ENCODE results near the gene CFAP221.
A peak's percentile ranks its signal among the peaks of the same experiment; 100 is the strongest.

The CFAP221 gene

DNA sequence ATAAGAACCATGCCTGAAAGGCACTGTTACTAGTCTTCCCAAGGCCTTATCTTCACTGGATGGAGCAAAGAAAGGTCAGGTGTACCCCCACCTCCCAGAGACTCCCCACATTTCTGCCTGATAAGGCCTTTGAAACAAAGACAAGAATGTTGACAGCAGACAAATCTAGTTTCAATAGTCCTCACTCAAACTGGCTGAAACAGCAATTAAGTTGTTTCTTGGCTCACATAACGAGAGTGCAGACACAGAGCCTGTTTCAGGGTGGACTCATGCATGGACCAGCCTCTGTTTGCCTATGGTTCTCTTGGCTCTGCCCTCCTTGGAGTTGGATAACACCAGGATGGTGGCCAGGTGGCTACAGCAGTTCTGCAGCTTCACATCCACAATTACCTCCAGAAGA lies 7.5 kb upstream of the CFAP221 start:
- DNase-seq (ENCODE audit: low spot score) = no peak

DNA sequence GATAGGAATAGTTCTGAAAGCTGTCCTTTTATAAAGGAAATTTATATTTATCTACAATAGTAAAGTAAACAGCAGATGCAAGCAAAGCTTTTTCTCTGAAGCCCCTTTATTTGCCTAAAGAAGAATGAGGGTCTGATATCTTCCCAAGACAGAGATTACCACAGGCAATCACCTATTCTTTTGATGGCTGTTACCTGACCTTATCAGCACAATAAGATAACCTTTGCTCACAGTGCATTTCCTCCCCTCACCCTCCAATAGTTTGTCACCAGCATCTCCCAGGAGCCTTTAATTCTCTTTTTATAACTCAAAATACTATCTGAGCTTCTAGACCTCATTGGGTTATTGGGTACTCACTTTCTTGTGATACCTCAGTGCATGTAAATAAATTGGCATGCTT lies 6.5 kb upstream of the CFAP221 start:
- no peak for DNase-seq (ENCODE audit: low spot score)

DNA sequence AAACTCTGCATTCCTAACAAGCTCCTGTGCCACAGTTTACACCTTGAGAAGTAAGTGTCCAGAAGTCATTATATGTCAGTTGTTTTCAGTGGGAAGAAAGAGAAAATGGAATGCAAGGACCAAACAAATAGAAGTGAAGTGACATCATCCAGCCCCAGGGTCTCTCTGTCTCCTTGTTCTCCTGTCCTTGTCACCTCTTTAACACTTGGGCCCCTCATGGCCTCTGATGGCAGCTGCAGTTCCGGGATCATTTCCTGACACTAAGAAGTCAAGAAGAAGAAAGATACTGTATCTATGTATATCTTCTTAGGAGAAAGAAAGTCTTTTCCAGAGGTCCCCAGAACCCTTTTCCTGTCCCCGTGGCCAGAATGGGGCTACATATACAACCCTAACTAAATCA lies 2.8 kb upstream of the CFAP221 start:
- DNase-seq (ENCODE audit: low spot score) = no peak

DNA sequence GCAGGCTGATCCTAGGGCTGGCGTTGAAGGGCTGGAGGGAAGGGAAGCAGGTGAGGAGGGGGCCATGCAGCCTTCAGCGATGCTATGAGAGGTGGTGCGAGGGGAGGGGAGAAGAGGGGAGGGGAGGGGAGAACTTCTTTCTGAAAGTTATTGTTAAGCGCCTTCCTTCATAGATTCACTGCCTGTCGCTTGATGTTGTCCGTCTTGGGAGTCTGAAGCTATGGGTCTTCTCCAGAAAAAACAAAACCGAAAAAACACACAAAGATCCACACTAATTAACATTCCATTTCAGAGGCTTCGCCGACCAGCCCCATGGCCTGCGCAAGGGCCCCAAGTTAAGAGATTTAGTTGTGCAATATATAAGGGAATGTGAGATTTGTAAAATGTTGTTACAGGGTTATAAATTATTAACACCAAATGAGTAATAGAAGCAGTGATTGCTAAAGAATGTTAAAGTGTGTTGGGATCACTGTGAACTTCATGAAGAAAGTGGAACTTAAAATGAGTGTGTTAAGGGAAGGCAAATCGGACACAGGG lies 758 bp downstream of the CFAP221 start:
- DNase-seq (ENCODE audit: low spot score) = no peak

DNA sequence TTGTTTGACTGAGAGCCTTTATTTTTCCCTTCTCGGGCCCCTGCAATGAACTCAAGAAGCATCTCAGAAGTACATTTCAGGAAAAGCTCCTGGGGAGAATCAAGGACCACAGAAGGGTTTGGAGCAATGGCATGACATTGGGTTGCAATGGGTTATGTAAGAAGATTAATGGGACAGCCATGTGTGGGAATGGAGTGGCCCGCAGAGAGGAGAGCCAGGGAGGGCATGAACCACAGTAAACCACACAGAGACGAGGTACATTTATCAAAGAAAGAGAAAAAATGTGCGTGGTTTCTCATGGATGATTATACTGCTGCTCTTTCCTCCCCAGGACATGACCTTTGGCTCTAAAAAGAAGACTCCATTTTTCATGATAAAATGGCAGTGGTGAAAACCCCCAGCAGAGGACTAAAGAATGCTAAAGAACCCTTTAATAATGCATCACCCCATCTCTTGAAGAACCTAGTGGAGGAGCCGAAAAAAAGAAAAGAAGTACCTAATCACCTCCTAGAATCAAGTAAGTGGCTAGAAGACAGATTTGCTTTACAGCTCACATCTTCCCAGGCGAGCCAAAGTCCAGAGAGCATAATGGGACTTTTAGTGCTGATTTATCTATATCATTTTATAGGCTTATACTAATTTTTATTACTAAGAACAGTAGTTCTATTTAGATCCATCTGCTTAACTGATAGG lies 1.7 kb downstream of the CFAP221 start:
- no peak for DNase-seq (ENCODE audit: low spot score)

DNA sequence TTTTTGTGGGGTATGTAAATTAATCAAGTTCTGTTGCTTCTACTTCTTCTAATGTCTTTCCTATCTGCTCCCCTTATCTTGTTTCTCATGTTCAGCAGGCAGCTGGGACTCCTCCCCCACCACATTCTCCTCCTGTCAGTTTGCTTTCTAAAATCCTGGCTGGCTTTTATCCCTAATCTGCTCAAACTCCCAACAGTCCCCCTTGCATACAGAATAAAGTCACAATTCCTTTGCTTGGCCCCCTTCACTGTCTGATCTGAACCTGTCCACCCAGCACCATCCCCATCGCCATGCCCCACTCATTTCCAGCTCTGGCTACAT lies 2.2 kb downstream of the CFAP221 start:
- no peak for DNase-seq (ENCODE audit: low spot score)

DNA sequence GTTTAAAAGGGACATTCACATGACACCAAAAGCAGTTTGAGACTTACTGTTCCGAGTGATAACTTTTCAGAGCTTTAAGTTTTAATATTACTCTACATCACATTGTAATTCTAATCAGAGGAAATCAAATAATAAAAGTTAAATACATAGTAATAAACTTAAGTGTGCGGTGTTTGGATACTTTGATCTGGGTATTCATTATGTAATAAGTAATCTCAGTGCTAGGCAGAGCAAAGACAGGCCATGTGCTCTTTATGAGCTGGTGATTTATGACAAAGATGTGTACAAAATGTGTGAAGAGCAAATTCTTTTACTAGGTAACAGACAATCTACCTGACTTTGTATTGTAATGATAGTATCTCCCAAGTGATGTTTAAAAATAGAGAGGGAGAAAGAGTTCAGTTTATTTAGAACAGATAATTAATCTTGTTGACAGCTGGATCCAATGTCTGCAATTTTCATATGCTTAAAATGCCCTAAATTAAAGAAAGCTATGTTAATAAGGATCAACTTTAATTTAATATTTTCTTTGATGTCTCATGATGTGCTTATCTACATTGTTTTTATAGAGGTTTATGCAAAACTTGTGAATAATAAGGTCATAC lies 4.4 kb downstream of the CFAP221 start:
- DNase-seq (ENCODE audit: low spot score) = no peak

DNA sequence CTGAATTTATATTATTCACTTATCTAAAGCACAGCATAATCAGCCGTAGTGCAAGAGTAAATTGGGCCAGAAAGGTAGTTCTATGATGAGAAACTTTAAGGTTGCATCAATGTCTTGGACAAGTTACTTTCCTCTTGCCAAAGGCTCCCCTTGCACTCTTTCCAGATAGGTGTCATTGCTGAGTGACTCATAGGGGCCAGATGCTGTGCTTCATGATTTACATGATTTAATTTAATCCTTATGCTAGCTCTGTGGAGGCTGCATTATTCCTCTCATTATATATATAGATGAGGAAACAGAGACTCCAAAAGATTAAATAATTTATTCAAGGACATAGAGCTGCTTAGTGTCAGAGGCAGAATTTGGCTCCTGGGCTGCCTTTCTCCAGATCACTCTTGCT lies 5.0 kb downstream of the CFAP221 start:
- DNase-seq (ENCODE audit: low spot score) = peak; percentile 5

DNA sequence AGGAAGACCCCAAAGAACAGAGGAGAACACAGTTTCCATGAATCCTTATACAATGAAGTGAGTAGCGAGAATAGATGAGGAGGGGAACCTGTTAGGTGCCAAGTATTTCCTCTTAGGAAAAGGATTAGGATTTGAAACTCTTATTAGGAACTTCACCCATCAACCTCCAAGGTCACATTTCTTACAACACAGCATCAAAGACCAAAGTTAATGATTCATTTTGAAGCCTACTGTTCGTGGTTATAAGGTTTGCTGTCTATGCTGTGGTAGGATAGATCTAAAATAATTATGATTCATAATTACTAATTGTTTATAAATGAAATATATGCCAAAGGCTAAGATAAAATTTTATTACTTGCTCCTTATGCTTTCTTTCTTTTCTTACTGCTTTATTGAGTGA lies 6.1 kb downstream of the CFAP221 start:
- no peak for DNase-seq (ENCODE audit: low spot score)

DNA sequence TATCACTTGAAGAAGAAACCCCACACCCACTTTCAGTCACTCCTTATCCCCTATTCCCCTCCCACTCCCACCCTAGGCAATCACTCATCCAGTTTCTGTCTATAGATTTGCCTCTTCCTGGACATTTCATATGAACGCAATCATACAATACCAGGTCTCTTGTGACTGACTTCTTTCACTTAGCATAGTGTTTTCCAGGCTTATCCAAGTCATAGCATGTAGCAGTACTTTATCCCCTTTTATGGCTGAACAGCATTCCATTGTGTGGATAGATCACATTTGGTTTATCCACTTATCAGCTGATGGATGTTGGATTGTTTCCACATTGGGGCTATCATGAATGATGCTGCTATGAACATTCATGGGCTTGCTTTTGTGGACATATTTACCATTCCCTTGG lies 6.6 kb downstream of the CFAP221 start:
- DNase-seq (ENCODE audit: low spot score) = no peak

DNA sequence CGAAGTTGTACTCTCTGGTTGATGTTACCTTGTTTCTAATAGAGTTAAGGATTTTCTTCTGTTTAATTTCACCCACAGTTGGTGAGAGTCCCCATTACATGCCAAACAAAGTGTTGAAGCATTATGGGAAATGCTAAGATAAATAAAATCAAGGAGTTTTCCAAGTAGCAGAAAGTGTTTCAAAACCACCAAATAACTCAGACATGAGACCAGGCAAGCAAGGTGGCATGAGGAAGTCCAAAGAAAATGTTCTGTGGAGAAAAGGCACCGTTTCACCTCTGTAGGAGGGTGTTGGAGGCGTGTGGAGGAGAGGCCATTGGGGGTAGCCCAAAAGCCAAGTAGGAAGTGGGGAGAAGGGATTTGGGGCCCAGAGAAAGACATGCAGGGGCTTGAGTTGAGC lies 8.7 kb downstream of the CFAP221 start:
- DNase-seq (ENCODE audit: low spot score) = no peak

DNA sequence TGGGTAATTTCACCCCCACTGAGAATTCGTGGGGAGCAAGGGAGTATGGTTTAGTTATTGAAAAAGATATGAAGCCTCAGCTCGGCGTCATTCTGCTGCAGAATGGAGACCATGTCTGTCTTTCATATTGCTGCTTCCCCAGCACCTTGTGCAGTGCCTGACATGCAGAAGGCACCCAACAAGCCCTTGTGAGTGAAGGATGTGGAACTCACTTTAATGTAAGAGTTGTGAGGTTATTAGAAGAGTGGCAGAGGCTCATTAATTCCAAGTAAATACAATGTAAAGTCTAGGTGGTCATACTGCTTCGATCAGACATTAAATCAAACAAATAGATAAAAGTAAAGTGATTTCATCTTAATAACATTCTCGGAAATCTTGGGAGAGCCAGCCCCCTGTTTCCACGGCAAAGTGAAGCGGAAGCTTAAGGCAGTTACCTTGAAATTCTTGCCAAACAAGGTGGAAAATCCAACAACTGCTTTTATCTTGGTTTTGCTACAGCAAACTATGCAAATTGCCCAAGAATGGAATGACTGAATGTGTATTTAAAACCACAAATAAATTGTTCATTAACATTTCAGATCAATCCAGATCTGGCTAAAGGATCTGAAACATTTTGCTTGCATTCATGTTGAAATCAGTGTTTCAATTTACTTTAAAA lies 9.6 kb downstream of the CFAP221 start:
- no peak for DNase-seq (ENCODE audit: low spot score)

DNA sequence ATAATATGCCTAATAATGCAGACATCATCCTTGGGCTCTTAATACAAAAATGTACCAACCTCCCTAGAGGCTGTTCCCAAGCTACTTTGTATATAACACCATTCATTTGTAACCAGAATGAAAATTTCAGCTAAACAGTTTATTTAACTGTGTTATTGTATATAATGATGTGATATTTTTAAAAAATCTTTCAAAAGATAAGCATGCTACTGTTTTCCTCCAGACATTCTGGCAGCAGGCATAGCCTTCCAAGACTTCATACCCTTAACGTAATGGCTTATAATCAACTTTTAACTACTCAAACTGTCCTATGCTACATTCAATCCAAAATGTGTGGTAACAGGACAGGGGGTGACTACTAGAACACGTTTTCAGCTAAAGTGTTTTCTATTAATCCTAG lies 21.2 kb downstream of the CFAP221 start:
- no peak for DNase-seq (ENCODE audit: low spot score)

DNA sequence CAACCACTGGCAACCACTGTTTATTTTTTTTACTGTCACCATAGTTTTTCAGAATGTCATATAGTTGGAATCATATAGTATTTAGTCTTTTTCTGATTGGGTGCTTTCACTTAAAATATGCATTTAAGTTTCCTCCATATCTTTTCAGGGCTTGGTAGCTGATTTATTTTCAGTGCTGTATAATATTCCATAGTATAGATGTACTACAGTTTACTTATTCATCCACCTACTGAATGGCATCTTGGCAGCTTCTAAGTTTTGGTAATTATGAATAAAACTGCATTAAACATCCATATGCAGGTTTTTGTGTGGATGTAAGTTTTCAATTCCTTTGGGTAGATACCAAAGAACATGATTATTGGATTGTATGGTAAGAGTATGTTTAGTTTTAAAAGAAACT lies 23.0 kb downstream of the CFAP221 start:
- DNase-seq (ENCODE audit: low spot score) = no peak

DNA sequence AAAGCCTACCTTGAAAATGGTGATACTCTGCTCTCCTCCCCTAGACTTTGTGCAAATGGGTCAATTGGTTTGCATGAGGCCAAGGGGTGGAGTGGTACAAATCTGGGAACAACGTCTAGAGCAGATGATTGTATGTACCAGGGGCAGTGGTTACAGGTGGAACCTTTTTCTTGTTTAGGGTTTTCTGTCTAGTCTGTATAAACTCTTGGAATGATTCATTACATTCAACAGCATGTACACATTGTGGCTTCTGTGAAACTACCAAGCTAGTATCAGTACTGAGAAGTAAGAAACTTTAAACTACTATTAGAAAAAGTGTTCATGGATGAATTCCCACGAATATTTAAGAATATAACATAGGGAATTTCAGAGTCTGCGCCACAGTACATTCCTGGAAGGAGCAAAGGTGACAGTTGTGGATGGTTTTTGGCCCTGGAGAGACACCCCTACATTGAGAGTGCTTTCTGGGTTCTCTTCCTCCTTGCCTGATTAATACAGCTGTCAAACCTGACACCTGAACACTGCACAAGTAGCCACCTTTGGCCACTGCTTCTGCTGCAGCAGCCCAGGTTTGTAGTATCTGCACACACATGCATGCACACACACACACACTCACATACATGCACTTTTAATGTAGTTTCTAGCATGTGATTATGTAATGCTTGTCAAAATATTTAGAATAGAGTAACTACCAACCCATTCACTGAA lies 30.0 kb downstream of the CFAP221 start:
- DNase-seq (ENCODE audit: low spot score) = no peak

DNA sequence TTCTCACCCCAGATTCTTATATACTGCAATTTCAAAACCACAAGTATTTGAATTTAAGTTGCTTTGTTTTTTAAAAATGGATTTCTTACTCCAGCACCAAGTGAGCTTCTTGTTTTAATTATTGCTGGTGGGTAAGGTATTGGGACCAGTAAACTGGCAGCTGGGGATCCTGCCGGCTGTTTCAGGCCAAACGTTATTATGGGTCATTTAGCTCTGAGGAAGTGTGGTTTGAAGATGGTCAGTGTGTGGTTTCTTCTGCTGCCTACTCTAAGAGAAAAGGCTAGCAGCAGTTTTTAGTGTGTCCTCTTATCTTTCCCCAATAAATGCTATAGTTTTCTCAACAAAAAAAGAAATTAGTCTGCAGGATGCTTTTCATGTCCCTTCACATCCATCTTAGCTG lies 30.6 kb downstream of the CFAP221 start:
- no peak for DNase-seq (ENCODE audit: low spot score)

DNA sequence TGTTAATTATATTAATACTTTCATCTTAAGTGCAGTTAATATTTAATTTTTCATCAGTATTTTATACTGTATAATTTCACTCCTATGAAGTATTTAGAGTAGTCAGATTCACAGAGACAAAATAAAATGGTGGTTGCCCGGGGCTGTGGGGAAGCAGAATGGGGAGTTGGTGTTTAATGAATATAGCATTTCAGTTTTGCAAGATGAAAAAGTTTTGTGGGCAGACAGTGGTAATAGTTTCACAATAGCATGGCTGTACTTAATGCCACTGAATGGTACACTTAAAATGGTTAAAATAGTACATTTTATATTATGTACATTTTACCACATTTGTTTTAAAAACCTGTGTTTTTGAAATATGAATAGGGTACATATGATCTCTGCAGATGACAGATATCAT lies 31.2 kb downstream of the CFAP221 start:
- DNase-seq (ENCODE audit: low spot score) = no peak

DNA sequence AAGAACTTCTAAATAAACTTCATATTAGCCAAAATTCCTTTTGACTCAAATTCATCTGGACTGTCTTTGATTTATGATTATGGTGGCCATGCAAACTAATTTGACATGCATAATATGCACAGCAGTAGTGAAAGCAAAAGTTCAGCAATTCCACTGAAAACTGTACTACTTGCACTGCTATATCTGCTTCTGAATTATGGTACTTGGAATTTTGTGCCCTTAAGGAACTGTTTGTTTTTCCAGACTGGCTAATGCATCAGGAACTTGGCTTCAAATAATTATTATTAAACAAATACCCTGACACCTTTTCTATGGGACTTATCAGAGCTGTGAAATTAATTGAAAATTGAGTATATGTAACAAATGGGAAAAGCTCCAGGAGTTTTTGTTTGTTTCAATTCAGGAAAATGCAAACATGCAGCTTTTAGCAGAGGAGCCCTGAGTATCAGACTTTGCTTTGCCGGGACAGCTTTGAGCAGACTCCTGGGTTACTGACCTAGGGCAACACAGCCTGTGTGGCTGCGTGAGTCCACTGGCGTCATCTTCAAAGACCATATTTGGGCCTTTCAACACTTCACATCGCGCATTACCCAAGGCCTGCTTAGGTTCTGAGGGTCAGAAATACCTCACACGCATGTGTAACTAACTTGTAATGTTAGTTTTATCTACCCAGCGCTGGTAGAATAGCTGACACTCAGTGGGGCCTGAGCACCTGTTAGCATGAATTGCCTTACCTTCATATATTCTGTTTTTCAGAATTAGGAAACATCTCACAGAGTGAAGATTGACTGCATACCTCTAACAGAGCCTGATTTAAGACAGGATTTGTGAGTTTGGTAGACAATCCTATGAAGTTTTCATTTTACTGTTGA lies 35.4 kb downstream of the CFAP221 start:
- no peak for DNase-seq (ENCODE audit: low spot score)

DNA sequence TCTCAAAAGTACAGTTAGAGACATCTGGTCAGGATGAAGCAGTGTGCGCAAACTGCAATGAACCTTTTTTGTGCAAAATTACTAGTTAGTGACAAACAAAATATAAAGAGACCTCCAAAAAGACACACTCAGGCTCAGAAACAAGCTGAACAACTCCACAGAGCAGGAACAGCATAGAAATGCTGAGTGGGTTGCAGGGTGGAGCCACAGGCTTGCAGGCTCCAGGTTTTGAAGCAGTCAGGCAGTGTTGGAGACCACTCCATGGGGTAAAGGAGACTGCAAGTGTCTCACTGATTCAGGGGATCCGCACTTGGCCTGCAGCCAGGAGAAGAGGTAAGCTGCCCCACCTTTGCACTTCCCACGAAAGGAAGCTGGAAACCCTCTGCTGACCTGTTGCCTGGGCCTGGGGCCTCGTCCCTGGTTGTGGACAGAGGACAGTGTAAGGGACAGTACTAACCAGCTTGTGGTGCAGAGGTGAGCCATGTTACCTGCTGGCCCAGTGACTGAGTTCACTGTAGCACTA lies 36.4 kb downstream of the CFAP221 start:
- DNase-seq (ENCODE audit: low spot score) = no peak

DNA sequence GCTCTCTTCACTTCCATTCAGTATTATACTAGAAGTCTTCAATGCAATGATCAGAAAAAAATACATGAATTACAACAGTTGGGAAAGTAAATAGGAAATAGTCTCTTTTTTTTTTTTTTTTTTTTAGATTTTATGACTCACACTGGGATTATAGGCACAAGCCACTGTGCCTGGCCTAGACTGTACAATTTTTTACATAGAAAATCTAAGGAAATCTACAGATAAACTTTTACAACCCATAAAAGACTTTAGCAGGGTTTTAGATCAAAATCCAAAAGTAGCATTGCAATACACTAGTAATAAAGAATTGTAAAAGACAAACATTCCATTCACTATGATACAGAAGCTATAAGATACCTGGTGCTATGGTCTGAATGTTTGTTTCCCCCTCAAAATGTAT lies 39.0 kb downstream of the CFAP221 start:
- no peak for DNase-seq (ENCODE audit: low spot score)

DNA sequence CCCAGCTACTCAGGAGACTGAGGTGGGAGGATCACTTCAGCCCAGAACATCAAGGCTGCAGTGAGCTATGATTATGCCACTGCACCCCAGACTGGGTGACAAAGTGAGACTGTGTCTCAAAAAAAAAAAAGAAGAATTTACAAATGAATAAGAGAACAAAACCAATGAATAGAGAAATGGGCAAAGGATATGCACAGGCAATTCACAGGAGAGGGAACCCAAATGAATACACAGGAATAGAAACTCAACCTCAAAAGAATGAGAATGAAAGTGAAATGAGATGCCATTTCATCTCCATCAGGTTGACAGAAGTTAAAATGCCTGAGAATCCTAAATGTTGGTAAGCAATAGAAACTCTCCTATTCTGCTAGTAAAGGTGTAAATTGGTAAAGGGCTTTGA lies 40.2 kb downstream of the CFAP221 start:
- DNase-seq (ENCODE audit: low spot score) = no peak

DNA sequence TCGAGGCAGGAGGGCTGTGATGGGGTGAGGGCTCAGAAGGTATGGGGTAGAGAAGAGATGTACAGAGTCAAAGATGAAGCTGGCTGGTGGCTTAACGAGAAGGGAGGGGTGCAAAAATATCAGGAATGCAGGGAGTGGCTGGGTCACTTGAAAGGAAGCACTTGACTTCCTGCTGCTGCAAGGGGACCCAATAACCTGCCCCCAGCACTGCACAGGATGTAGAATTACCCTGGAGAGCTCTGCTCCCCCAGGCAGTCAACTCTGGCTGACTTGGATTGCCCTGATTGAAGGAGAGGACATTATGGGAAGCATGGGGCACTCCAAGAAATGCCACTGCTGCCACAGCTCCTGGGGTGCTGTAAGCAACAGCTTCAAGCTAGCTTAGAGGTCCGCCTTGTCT lies 41.8 kb downstream of the CFAP221 start:
- no peak for DNase-seq (ENCODE audit: low spot score)
